ENCODE results near the gene IFT81. TPM values are rescaled to one million over a fixed set of nuclear protein-coding genes. Genes with fewer than 3 reads are reported as not detected.
"Not testable (repeated sequence)": the region's sequence is repeated elsewhere in the genome, so short reads cannot be mapped to it uniquely, and the experiment has no call there.

The IFT81 gene
- total RNA-seq, 4 donors from 2014 or later = 11.5 to 36.1 (median 21.8) TPM

- Histone ChIP-seq H3K27me3 (no peaks in the 10 kb centered on the region), H3K27ac (peak overlapping the region in 2 of 4 donors; percentile 58 to 60), H3K4me3 (no peak overlapping the region), H3K36me3 (no peaks in the 10 kb centered on the region), H3K4me1 (peaks cover 0 to 20% (median 3%) of the 10 kb centered on the region in 4 donors), H3K9me3 (no peaks in the 10 kb centered on the region)
- DNase-seq (ENCODE audit: low spot score in 2 of 2) = peak; percentile 17 to 27
- WGBS, 2 donors = 16 to 21% methylated on average over 9 of the region's 9 CpGs
- TF ChIP-seq CTCF (IDR thresholded peaks at IDR 0.05) = no peak
- TF ChIP-seq EP300 (IDR thresholded peaks at IDR 0.05) = peak; percentile 46 to 50
These were observed 129.0 kb downstream of the IFT81 start for GRCh38 chr12:110253176-110253575.

DNA sequence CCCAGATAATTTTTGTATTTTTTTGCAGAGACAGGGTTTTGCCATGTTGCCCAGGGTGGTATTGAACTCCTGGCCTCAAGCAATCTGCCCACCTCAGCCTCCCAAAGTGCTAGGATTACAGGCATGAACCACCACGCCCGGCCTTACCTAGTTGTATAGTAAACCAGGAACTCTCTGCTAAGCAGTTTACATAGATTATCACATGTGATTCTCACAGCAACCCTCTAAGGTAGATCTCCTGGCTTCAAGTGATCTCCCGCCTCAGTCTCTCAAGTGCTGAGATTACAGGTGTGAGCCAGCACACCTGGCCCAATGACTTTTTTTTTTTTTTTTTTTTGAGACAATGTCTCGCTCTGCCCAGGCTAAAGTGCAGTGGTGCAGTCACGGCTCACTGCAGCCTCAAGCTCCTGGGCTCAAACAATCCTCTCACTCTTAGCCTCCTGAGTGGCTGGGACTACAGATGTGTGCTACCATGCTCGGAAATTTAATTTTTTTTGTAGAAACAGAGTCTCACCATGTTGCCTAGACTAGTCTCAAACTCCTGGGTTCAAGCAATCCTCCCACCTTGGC is 130.9 kb downstream of the IFT81 start:
- DNase-seq (ENCODE audit: low spot score in 2 of 2) = no peak
- 91 to 94% methylated on average over 6 of the region's 6 CpGs for WGBS, 2 donors

DNA sequence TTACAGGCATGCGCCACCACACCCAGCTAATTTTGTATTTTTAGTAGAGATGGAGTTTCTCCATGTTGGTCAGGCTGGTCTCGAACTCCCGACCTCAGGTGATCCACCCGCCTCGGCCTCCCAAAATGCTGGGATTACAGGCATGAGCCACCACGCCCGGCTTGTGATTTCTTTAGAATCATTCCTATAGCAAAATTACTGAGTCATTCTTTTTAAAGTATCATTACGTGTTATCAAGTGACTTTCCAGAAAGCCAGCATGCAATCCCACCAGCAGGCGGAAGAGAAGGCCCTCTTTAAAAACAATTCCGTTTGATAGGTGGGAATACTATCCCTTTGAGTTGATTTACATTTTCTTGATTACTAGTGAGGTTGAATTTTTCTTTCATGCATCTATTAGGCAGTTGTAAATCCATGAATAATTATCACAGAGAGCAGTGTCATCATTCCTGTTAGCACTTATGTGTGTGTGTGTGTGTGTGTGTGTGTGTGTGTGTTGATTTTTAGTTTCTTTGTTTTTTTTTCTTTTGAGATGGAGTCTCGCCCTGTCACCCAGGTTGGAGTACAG is 131.8 kb downstream of the IFT81 start:
- H3K4me3 ChIP-seq; H3K36me3 ChIP-seq; H3K9me3 ChIP-seq; DNase-seq (ENCODE audit: low spot score in 2 of 2); H3K27ac ChIP-seq; H3K27me3 ChIP-seq: not testable (repeated sequence)
- WGBS, 2 donors = 94 to 96% methylated on average over 11 of the region's 11 CpGs
- peaks cover 0 to 20% (median 0%) of the 10 kb centered on the region in 4 donors for H3K4me1 ChIP-seq

More for the DNA sequence above, 130.9 kb downstream of the IFT81 start:
- peaks cover 0 to 20% (median 0%) of the 10 kb centered on the region in 4 donors for H3K4me1 ChIP-seq
- H3K27ac ChIP-seq = no peak overlapping the region
- H3K9me3 ChIP-seq = no peaks in the 10 kb centered on the region
- H3K27me3 ChIP-seq = no peaks in the 10 kb centered on the region
- no peak for TF ChIP-seq CTCF (IDR thresholded peaks at IDR 0.05)
- no peak for TF ChIP-seq EP300 (IDR thresholded peaks at IDR 0.05)
- no peak for TF ChIP-seq POLR2A (IDR thresholded peaks at IDR 0.05)
- H3K4me3 ChIP-seq = no peak overlapping the region
- no peaks in the 10 kb centered on the region for H3K36me3 ChIP-seq

DNA sequence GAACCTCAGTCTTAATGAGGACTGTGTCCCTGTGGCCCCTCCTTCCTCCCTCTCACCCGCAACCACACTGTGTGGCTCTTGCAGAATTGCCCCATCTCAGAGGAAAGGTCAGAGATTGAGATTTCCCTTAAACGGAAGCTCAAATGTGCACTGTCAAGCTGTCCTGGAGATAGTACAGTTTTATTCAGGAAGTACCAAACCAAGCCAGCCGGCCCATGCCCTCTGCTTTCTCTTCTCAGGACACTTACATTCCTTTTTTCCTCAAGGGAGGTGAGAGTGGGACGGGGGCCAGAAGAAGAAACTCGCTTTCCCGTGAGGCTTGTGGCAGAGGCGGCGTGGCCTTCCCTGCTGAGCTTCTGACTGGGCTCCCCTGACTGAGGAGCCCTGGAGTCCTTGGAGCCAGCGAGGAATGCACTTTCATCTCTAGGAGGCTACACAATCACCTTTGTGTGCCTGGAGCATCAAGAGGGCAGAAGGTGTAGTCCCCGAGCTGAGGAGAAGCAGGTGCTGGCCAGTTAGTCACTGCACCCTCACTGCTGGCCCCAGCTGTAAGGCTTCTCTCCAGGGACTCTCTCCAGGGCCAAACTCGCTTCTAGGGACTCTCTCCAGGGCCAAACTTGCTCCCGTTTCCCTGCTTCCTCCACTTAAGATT is 132.7 kb downstream of the IFT81 start:
- 56 to 58% methylated on average over 11 to 12 of the region's 12 CpGs for WGBS, 2 donors
- peak; percentile 27 to 28 for DNase-seq (ENCODE audit: low spot score in 2 of 2)

GRCh38 chr12:110258466-110258865 is 134.3 kb downstream of the IFT81 start:
- H3K27me3 ChIP-seq = no peaks in the 10 kb centered on the region
- no peak for DNase-seq (ENCODE audit: low spot score in 2 of 2)
- 88 to 91% methylated on average over 12 of the region's 12 CpGs for WGBS, 2 donors

More for the DNA sequence above, 132.7 kb downstream of the IFT81 start:
- no peaks in the 10 kb centered on the region for H3K36me3 ChIP-seq
- peak overlapping the region in 3 of 4 donors; percentile 37 to 70 (median 52) for H3K27ac ChIP-seq
- no peaks in the 10 kb centered on the region for H3K9me3 ChIP-seq
- H3K4me1 ChIP-seq = peaks cover 0 to 20% (median 0%) of the 10 kb centered on the region in 4 donors
- no peak overlapping the region for H3K4me3 ChIP-seq
- TF ChIP-seq CTCF (IDR thresholded peaks at IDR 0.05) = no peak
- peak in 1 of 2 donors; percentile 56 for TF ChIP-seq EP300 (IDR thresholded peaks at IDR 0.05)
- no peak for TF ChIP-seq POLR2A (IDR thresholded peaks at IDR 0.05)
- H3K27me3 ChIP-seq = no peaks in the 10 kb centered on the region

More at GRCh38 chr12:110258466-110258865, 134.3 kb downstream of the IFT81 start:
- H3K36me3 ChIP-seq = no peaks in the 10 kb centered on the region
- peaks cover 0 to 11% (median 0%) of the 10 kb centered on the region in 4 donors for H3K4me1 ChIP-seq
- TF ChIP-seq EP300 (IDR thresholded peaks at IDR 0.05) (no peak), CTCF (IDR thresholded peaks at IDR 0.05) (no peak), POLR2A (IDR thresholded peaks at IDR 0.05) (no peak)
- no peak overlapping the region for H3K4me3 ChIP-seq
- H3K27ac ChIP-seq = no peak overlapping the region
- no peaks in the 10 kb centered on the region for H3K9me3 ChIP-seq

All from tibial nerve (tissue), 4 donors.